ENCODE results near the gene SLC25A43.

SLC25A43 gene

DNA sequence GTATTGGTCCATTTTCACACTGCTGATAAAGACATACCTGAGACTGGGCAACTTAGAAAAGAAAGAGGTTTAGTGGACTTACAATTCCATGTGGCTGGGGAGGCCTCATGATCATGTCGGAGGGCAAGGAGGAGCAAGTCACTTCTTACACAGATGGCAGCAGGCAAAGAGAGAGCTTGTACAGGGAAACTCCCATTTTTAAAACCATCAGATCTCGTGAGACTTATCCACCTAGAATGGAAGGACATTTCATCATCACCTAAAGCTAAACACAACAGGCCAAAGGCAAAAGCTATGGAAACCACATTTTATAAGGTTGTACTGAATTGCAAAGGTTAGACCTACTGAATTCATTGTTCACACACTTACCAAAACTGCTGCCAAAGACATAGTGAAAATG is 6.0 kb upstream of the SLC25A43 start:
- TF ChIP-seq, protein P1, sequence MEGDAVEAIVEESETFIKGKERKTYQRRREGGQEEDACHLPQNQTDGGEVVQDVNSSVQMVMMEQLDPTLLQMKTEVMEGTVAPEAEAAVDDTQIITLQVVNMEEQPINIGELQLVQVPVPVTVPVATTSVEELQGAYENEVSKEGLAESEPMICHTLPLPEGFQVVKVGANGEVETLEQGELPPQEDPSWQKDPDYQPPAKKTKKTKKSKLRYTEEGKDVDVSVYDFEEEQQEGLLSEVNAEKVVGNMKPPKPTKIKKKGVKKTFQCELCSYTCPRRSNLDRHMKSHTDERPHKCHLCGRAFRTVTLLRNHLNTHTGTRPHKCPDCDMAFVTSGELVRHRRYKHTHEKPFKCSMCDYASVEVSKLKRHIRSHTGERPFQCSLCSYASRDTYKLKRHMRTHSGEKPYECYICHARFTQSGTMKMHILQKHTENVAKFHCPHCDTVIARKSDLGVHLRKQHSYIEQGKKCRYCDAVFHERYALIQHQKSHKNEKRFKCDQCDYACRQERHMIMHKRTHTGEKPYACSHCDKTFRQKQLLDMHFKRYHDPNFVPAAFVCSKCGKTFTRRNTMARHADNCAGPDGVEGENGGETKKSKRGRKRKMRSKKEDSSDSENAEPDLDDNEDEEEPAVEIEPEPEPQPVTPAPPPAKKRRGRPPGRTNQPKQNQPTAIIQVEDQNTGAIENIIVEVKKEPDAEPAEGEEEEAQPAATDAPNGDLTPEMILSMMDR (IDR thresholded peaks at IDR 0.05; ENCODE audit: low read depth, low read length), result no peak
- H3K4me3 ChIP-seq (ENCODE audit: low read depth, low read length), result no peak overlapping the region

GRCh38 chrX:119398587-119398973 is 556 bp upstream of the SLC25A43 start:
- peak overlapping the region; percentile 55 for H3K4me3 ChIP-seq (ENCODE audit: low read depth, low read length)
- TF ChIP-seq, protein P1 (IDR thresholded peaks at IDR 0.05; ENCODE audit: low read depth, low read length), result no peak

GRCh38 chrX:119399772-119400101 is 601 bp downstream of the SLC25A43 start:
- TF ChIP-seq, protein P1 (IDR thresholded peaks at IDR 0.05; ENCODE audit: low read depth, low read length), result no peak
- peak overlapping the region; percentile 55 for H3K4me3 ChIP-seq (ENCODE audit: low read depth, low read length)

DNA sequence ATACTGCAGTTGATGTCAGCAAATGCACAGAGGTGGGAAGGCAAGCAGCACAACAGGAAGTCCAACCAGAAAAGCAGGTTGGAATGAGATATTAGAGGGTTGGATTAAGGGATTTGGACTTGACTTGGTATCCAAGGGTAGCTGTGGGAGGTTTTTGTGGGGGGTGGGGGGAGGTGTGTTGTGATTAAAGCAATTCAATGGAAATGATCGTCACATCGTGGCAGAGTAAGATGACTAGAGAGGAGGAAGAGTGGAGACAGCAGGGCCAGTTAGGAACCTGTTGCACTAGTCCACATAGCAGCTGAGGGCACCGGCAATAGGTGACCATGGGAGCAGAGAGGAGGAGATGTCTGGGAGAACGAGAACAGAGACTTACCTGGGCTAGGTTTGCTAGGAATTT is 2.4 kb downstream of the SLC25A43 start:
- TF ChIP-seq, protein P1 (IDR thresholded peaks at IDR 0.05; ENCODE audit: low read depth, low read length), result no peak
- no peak overlapping the region for H3K4me3 ChIP-seq (ENCODE audit: low read depth, low read length)

- H3K4me3 ChIP-seq (ENCODE audit: low read depth, low read length), result no peak overlapping the region
- TF ChIP-seq, protein P1 (IDR thresholded peaks at IDR 0.05; ENCODE audit: low read depth, low read length), result no peak
Observed at GRCh38 chrX:119402588-119402987, 3.5 kb downstream of the SLC25A43 start.

DNA sequence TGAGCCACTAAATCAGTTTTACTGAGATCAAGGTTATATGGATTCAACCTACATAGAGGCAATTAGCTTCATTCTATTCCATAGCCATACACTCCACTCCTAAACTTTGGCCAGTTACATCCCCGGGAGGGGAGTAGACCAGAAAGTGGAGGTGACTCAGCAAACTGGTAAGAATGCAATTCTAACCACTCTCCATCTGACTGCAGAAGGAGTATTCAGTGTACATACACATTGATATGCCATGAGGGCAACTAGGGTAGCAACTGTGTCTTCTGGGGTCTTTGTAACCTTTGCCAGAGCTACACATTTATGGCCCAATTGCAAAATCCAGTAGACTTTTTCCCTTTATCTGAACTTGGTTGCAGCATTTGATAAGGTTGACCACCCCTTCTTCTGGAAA is 7.6 kb downstream of the SLC25A43 start:
- no peak overlapping the region for H3K4me3 ChIP-seq (ENCODE audit: low read depth, low read length)
- TF ChIP-seq, protein P1 (IDR thresholded peaks at IDR 0.05; ENCODE audit: low read depth, low read length), result no peak

DNA sequence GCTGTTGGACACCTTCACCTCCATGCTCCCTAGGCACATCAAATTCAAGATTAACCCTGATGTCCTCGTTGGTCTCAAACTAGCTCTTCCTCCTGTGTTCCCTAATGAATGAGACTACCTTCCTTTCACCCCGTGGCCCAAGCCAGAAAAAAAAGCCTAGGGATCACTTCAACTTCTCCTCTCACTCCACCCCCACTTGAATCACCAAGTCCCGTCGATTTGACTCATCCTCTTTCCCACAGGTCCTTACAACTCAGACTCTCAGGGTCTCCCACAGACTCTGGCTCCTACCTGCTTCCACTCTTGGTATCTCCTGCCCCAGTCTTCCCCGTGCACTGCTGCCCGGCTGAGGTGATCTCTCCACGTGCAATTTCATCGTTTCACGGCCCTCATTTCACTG is 8.5 kb downstream of the SLC25A43 start:
- TF ChIP-seq, protein P1 (IDR thresholded peaks at IDR 0.05; ENCODE audit: low read depth, low read length), result no peak
- H3K4me3 ChIP-seq (ENCODE audit: low read depth, low read length), result no peak overlapping the region

Data from WI38 (cell line).